B cell (primary cell): ENCODE data around the gene LSG1. TPM values are rescaled to one million over a fixed set of nuclear protein-coding genes. Genes with fewer than 3 reads are reported as not detected.

ENCODE experiments used
- ATAC-seq: fragments of 200-7000 bp; cut with Tn5 transposase; one replicate; pipeline ENCODE4 v1.10.0; 2021; ENCODE audit warnings: low read depth, mild to moderate bottlenecking, moderate number of reproducible peaks, moderate library complexity
- CTCF ChIA-PET: fragments of 350-600 bp; sonication (Branson Sonifier 250); formaldehyde crosslinking; loops from one replicate; lab custom pipeline; 2021; ENCODE audit warnings: antibody characterized with exemption, inconsistent platforms; lab: Charles Lee
- POLR2A ChIA-PET: fragments of 350-600 bp; sonication (Branson Sonifier 250); formaldehyde crosslinking; loops from one replicate; lab custom pipeline; 2021; ENCODE audit warnings: antibody characterized with exemption; lab: Charles Lee
- DNase-seq: peaks from one replicate; pipeline ENCODE4 v3.0.0; 2013
- H2AFZ ChIP-seq: 2 replicates; pipeline ENCODE4 v1.6.1; 2012; ENCODE audit warnings: mild to moderate bottlenecking, low read depth, low read length; ENCODE audit not compliant: insufficient read depth, poor library complexity, severe bottlenecking
- H3K27ac ChIP-seq, 2 donors: 1 replicate in 1 of 2; 2 replicates in 1 of 2; pipeline ENCODE4 v1.5.1; 2012 to 2013; ENCODE audit warnings: low read length in 2 of 2, mild to moderate bottlenecking in 2 of 2, moderate library complexity in 1 of 2
- H3K27me3 ChIP-seq, 4 experiments: fragments of 200-600 bp in 1 of 4; sonication (generic) in 1 of 4; replicated peaks in 1 of 4; 1 replicate in 2 of 4; 2 replicates in 2 of 4; pipeline versions ENCODE4 v1.6.1 to v1.7.0; 2013 to 2016; ENCODE audit warnings: low read length in 3 of 4, mild to moderate bottlenecking in 2 of 4, mixed read lengths in 1 of 4, moderate library complexity in 1 of 4; ENCODE audit not compliant: insufficient read depth in 4 of 4, control insufficient read depth in 3 of 4; ENCODE audit errors: control extremely low read depth in 1 of 4
- H3K36me3 ChIP-seq, 2 experiments: replicated peaks in 1 of 2; 1 replicate in 1 of 2; 2 replicates in 1 of 2; pipeline versions ENCODE4 v1.6.1 to v1.7.1; 2013; ENCODE audit warnings: low read length in 1 of 2; ENCODE audit not compliant: insufficient read depth in 2 of 2, control insufficient read depth in 1 of 2; ENCODE audit errors: control extremely low read depth in 1 of 2, extremely low read depth in 1 of 2
- H3K4me1 ChIP-seq, 2 donors: fragments of 200-600 bp in 1 of 2; sonication (generic) in 1 of 2; 1 replicate in 1 of 2; 2 replicates in 1 of 2; pipeline versions ENCODE4 v1.5.1 to v1.6.1; 2013 to 2017; ENCODE audit warnings: low read length in 2 of 2; ENCODE audit not compliant: control insufficient read depth in 2 of 2, insufficient read depth in 2 of 2
- H3K4me2 ChIP-seq: replicated peaks from 2 replicates; pipeline ENCODE3; 2012; ENCODE audit warnings: mild to moderate bottlenecking, low read depth, low read length; ENCODE audit not compliant: poor library complexity, severe bottlenecking
- H3K4me3 ChIP-seq, 5 experiments: fragments of 200-600 bp in 1 of 5; sonication (generic) in 1 of 5; 1 replicate in 3 of 5; 2 replicates in 2 of 5; pipeline versions ENCODE4 v1.5.1 to v1.7.0; 2011 to 2016; ENCODE audit warnings: low read length in 4 of 5, mild to moderate bottlenecking in 4 of 5, low read depth in 2 of 5, control low read depth in 1 of 5, moderate library complexity in 1 of 5; ENCODE audit not compliant: insufficient read depth in 1 of 5; ENCODE audit errors: control extremely low read depth in 1 of 5, extremely low read depth in 1 of 5
- H3K79me2 ChIP-seq: fragments of 200-600 bp; sonication (generic); one replicate; pipeline ENCODE4 v1.6.0; 2016; ENCODE audit warnings: low read length; ENCODE audit not compliant: control insufficient read depth, insufficient read depth
- H3K9ac ChIP-seq: fragments of 200-600 bp; sonication (generic); 2 replicates; pipeline ENCODE4 v1.6.1; 2017; ENCODE audit warnings: mild to moderate bottlenecking, low read length, moderate library complexity
- H3K9me3 ChIP-seq, 3 donors: one replicate each; pipeline versions ENCODE4 v1.6.1 to v1.7.1; 2013; ENCODE audit warnings: low read length in 2 of 3; ENCODE audit not compliant: control insufficient read depth in 2 of 3, insufficient read depth in 1 of 3; ENCODE audit errors: control extremely low read depth in 1 of 3
- H4K20me1 ChIP-seq: 2 replicates; pipeline ENCODE4 v1.6.0; 2012; ENCODE audit warnings: mild to moderate bottlenecking, low read length; ENCODE audit not compliant: insufficient read depth, control insufficient read depth, poor library complexity, severe bottlenecking
- H3K27ac Mint-ChIP-seq: one replicate; pipeline ENCODE4 v1.8.0; 2021; ENCODE audit warnings: mixed read lengths
- H3K27me3 Mint-ChIP-seq: one replicate; pipeline ENCODE4 v1.8.0; 2021; ENCODE audit warnings: mixed read lengths
- H3K4me1 Mint-ChIP-seq: one replicate; pipeline ENCODE4 v1.8.0; 2021; ENCODE audit warnings: mixed read lengths
- H3K4me3 Mint-ChIP-seq: one replicate; pipeline ENCODE4 v1.8.0; 2021; ENCODE audit warnings: mixed read lengths
- H3K9me3 Mint-ChIP-seq: one replicate; pipeline ENCODE4 v1.8.0; 2022; ENCODE audit warnings: mixed read lengths; ENCODE audit not compliant: insufficient read depth
- EZH2 ChIP-seq: IDR thresholded peaks from 2 replicates; pipeline ENCODE4 v1.6.1; 2012; ENCODE audit warnings: borderline replicate concordance, low read depth, mild to moderate bottlenecking, moderate library complexity, low read length; ENCODE audit not compliant: insufficient read depth, poor library complexity, severe bottlenecking
- WGBS: methylation state at CpG from one replicate; pipeline ENCODE4 v1.1.5; 2013; ENCODE audit warnings: missing lambda C conversion rate; ENCODE audit not compliant: insufficient coverage; 5-methylcytosine and 5-hydroxymethylcytosine counted together
- intact Hi-C: fragments of 100-400 bp; cut with micrococcal nuclease; formaldehyde crosslinking; loops from one replicate; pipeline ENCODE4 v1.10.0; 2022
- polyA plus RNA-seq: library from polyadenylated mRNA; depleted of rRNA; stranded (reverse); fragments of >200 nt; gene quantifications from 2 replicates; pipeline ENCODE4 v1.2.3, GENCODE V29; 2012
- total RNA-seq, 2 donors: library from RNA; stranded (reverse); fragments of 120-200 nt in 1 of 2; gene quantifications; 1 replicate in 1 of 2; 2 replicates in 1 of 2; pipeline versions ENCODE4 v1.2.3 to v1.2.4, GENCODE V29; 2013 to 2022
- TF ChIP-seq, protein P1 (sequence below): fragments of 200-600 bp; IDR thresholded peaks from one replicate; pipeline ENCODE4 v1.8.0; 2022; ENCODE audit warnings: antibody characterized with exemption, mild to moderate bottlenecking

The LSG1 gene
- total and polyA plus RNA-seq, 2 donors (not counting 1 experiment from before 2014, with no cell fraction given): 29.4 to 54.6 TPM

DNA sequence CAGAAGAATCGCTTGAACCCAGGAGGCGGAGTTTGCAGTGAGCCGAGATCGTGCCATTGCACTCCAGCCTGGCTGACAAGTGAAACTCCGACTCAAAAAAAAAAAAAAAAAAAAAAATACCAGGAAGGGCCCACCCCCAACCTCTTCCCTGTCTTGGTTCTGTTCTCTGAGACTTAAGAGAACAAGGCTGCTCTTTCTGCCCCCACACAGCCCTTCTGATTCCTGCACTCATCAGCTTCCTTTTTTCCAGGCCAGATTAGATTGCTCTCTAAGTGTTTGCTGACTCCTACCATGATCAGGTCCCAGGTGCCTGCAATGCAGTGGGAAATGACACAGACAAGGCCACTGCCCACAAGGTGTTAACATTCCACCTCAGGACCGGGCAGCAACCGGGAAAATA is 51.8 kb downstream of the LSG1 start:
- no peaks in the 10 kb centered on the region for H3K4me1 Mint-ChIP-seq
- H3K9me3 Mint-ChIP-seq: no peaks in the 10 kb centered on the region
- no peaks in the 10 kb centered on the region for H4K20me1 ChIP-seq
- no peak for TF ChIP-seq EZH2
- TF ChIP-seq, protein P1, sequence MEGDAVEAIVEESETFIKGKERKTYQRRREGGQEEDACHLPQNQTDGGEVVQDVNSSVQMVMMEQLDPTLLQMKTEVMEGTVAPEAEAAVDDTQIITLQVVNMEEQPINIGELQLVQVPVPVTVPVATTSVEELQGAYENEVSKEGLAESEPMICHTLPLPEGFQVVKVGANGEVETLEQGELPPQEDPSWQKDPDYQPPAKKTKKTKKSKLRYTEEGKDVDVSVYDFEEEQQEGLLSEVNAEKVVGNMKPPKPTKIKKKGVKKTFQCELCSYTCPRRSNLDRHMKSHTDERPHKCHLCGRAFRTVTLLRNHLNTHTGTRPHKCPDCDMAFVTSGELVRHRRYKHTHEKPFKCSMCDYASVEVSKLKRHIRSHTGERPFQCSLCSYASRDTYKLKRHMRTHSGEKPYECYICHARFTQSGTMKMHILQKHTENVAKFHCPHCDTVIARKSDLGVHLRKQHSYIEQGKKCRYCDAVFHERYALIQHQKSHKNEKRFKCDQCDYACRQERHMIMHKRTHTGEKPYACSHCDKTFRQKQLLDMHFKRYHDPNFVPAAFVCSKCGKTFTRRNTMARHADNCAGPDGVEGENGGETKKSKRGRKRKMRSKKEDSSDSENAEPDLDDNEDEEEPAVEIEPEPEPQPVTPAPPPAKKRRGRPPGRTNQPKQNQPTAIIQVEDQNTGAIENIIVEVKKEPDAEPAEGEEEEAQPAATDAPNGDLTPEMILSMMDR: no peak
- DNase-seq (no peak), ATAC-seq (no peak)
- ChIA-PET CTCF (no interaction called here), POLR2A (no interaction called here)
- intact Hi-C loops: no loop called here
- no peak overlapping the region for H3K27ac ChIP-seq
- WGBS: 93% methylated on average over 2 of the region's 7 CpGs
- H3K27me3 ChIP-seq: no peaks in the 10 kb centered on the region
- no peak overlapping the region for H3K9ac ChIP-seq
- no peak overlapping the region for H3K4me3 ChIP-seq
- no peak overlapping the region for H3K27ac Mint-ChIP-seq
- H3K4me2 ChIP-seq: no peak overlapping the region
- H3K36me3 ChIP-seq: no peaks in the 10 kb centered on the region
- H3K79me2 ChIP-seq: no peaks in the 10 kb centered on the region
- no peaks in the 10 kb centered on the region for H3K9me3 ChIP-seq
- H3K4me3 Mint-ChIP-seq: no peak overlapping the region
- H3K4me1 ChIP-seq: no peaks in the 10 kb centered on the region
- no peak overlapping the region for H2AFZ ChIP-seq
- no peaks in the 10 kb centered on the region for H3K27me3 Mint-ChIP-seq

DNA sequence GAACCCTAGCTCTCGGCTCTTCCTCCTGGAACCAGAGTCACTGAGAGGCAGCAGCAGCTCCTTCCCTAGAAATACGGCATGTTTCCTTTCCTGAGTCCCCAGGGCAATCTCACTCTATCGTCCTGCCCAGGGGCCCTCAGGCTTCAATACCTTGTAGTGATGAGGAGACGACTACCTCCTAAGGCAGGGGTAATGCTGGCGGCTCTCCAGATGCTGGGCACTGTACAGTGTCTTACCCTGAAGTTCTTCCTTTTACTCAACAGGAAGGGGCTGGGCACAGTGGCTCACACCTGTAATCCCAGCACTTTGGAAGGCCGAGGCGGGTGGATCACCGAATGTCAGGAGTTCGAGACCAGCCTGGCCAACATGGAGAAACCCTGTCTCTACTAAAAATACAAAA is 52.2 kb downstream of the LSG1 start:
- H3K27ac ChIP-seq: no peak overlapping the region
- H3K4me2 ChIP-seq: no peak overlapping the region
- ATAC-seq: no peak
- WGBS: 98% methylated on average over 8 of the region's 9 CpGs
- intact Hi-C loops: no loop called here
- Mint-ChIP-seq H3K9me3 (no peaks in the 10 kb centered on the region), H3K27ac (no peak overlapping the region), H3K27me3 (no peaks in the 10 kb centered on the region), H3K4me1 (no peaks in the 10 kb centered on the region), H3K4me3 (no peak overlapping the region)
- no peak for DNase-seq
- no peaks in the 10 kb centered on the region for H3K36me3 ChIP-seq
- no peaks in the 10 kb centered on the region for H3K9me3 ChIP-seq
- H3K4me3 ChIP-seq: no peak overlapping the region
- ChIA-PET CTCF (no interaction called here), POLR2A (no interaction called here)
- no peak overlapping the region for H3K9ac ChIP-seq
- no peaks in the 10 kb centered on the region for H3K79me2 ChIP-seq
- no peak overlapping the region for H2AFZ ChIP-seq
- no peak for TF ChIP-seq EZH2
- TF ChIP-seq, protein P1: no peak
- no peaks in the 10 kb centered on the region for H3K27me3 ChIP-seq
- H4K20me1 ChIP-seq: no peaks in the 10 kb centered on the region
- no peaks in the 10 kb centered on the region for H3K4me1 ChIP-seq
